ENCODE results near the gene SC5D.

- TF ChIP-seq EP300 (IDR thresholded peaks at IDR 0.05) (no peak), CTCF (IDR thresholded peaks at IDR 0.05) (no peak), POLR2A (IDR thresholded peaks at IDR 0.05) (no peak)
Observed at GRCh38 chr11:121248496-121248895, 44.1 kb upstream of the SC5D start.
